ENCODE results near the gene CDC42SE2. TPM values are rescaled to one million over a fixed set of nuclear protein-coding genes. Genes with fewer than 3 reads are reported as not detected.
"Not testable (repeated sequence)": the region's sequence is repeated elsewhere in the genome, so short reads cannot be mapped to it uniquely, and the experiment has no call there.

The CDC42SE2 gene
- total RNA-seq, 1 donor from 2014 or later: 23.6 TPM

- H3K4me3 Mint-ChIP-seq: no peak overlapping the region
- no peak for TF ChIP-seq CTCF (IDR thresholded peaks at IDR 0.05; ENCODE audit: unreplicated experiment)
- peaks cover 6% of the 10 kb centered on the region for H3K4me1 Mint-ChIP-seq
- peaks cover 14% of the 10 kb centered on the region for H3K9me3 Mint-ChIP-seq
- H3K27ac Mint-ChIP-seq: no peak overlapping the region
- H3K36me3 Mint-ChIP-seq: peaks cover 10% of the 10 kb centered on the region
- DNase-seq (ENCODE audit: low spot score in 2 of 2, unreplicated experiment in 2 of 2): no peak
- H3K27me3 Mint-ChIP-seq (ENCODE audit: low read depth): no peaks in the 10 kb centered on the region
Measured at GRCh38 chr5:131330031-131330430, 66.2 kb downstream of the CDC42SE2 start.

GRCh38 chr5:131335756-131336155, 71.9 kb downstream of the CDC42SE2 start:
- Mint-ChIP-seq H3K9me3 (peaks cover 45% of the 10 kb centered on the region), H3K36me3 (peaks cover 49% of the 10 kb centered on the region)
- H3K27me3 Mint-ChIP-seq (ENCODE audit: low read depth); H3K4me3 Mint-ChIP-seq; H3K27ac Mint-ChIP-seq; H3K4me1 Mint-ChIP-seq; DNase-seq (ENCODE audit: low spot score in 2 of 2, unreplicated experiment in 2 of 2): not testable (repeated sequence)

GRCh38 chr5:131336801-131337200, 72.9 kb downstream of the CDC42SE2 start:
- H3K4me3 Mint-ChIP-seq; H3K27ac Mint-ChIP-seq; DNase-seq (ENCODE audit: low spot score in 2 of 2, unreplicated experiment in 2 of 2); H3K27me3 Mint-ChIP-seq (ENCODE audit: low read depth); H3K4me1 Mint-ChIP-seq: not testable (repeated sequence)
- peaks cover 53% of the 10 kb centered on the region for H3K36me3 Mint-ChIP-seq
- H3K9me3 Mint-ChIP-seq: peaks cover 53% of the 10 kb centered on the region

GRCh38 chr5:131337240-131338050, 73.6 kb downstream of the CDC42SE2 start:
- Mint-ChIP-seq H3K9me3 (peaks cover 53% of the 10 kb centered on the region), H3K36me3 (peaks cover 53% of the 10 kb centered on the region)
- DNase-seq (ENCODE audit: low spot score in 2 of 2, unreplicated experiment in 2 of 2); H3K4me3 Mint-ChIP-seq; H3K4me1 Mint-ChIP-seq; H3K27me3 Mint-ChIP-seq (ENCODE audit: low read depth); H3K27ac Mint-ChIP-seq: not testable (repeated sequence)

GRCh38 chr5:131338051-131338453, 74.2 kb downstream of the CDC42SE2 start:
- peaks cover 57% of the 10 kb centered on the region for H3K36me3 Mint-ChIP-seq
- DNase-seq (ENCODE audit: low spot score in 2 of 2, unreplicated experiment in 2 of 2): no peak
- no peaks in the 10 kb centered on the region for H3K4me1 Mint-ChIP-seq
- H3K4me3 Mint-ChIP-seq: no peak overlapping the region
- no peak for TF ChIP-seq CTCF (IDR thresholded peaks at IDR 0.05; ENCODE audit: unreplicated experiment)
- no peaks in the 10 kb centered on the region for H3K27me3 Mint-ChIP-seq (ENCODE audit: low read depth)
- H3K9me3 Mint-ChIP-seq: peaks cover 56% of the 10 kb centered on the region
- H3K27ac Mint-ChIP-seq: no peak overlapping the region

- Mint-ChIP-seq H3K36me3 (peaks cover 60% of the 10 kb centered on the region), H3K9me3 (peaks cover 60% of the 10 kb centered on the region)
- not testable (repeated sequence) for H3K27me3 Mint-ChIP-seq (ENCODE audit: low read depth); H3K4me1 Mint-ChIP-seq; DNase-seq (ENCODE audit: low spot score in 2 of 2, unreplicated experiment in 2 of 2); H3K27ac Mint-ChIP-seq; H3K4me3 Mint-ChIP-seq
Measured at GRCh38 chr5:131344288-131344687, 80.4 kb downstream of the CDC42SE2 start.

- H3K4me3 Mint-ChIP-seq; H3K4me1 Mint-ChIP-seq; DNase-seq (ENCODE audit: low spot score in 2 of 2, unreplicated experiment in 2 of 2); H3K27me3 Mint-ChIP-seq (ENCODE audit: low read depth); H3K27ac Mint-ChIP-seq: not testable (repeated sequence)
- Mint-ChIP-seq H3K9me3 (peaks cover 51% of the 10 kb centered on the region), H3K36me3 (peaks cover 53% of the 10 kb centered on the region)
Measured at GRCh38 chr5:131346204-131346603, 82.4 kb downstream of the CDC42SE2 start.

GRCh38 chr5:131353991-131354390, 90.1 kb downstream of the CDC42SE2 start:
- Mint-ChIP-seq H3K36me3 (peaks cover 2% of the 10 kb centered on the region), H3K27ac (no peak overlapping the region), H3K4me1 (peaks cover 36% of the 10 kb centered on the region), H3K27me3 (ENCODE audit: low read depth) (no peaks in the 10 kb centered on the region), H3K4me3 (no peak overlapping the region), H3K9me3 (no peaks in the 10 kb centered on the region)
- no peak for DNase-seq (ENCODE audit: low spot score in 2 of 2, unreplicated experiment in 2 of 2)
- TF ChIP-seq CTCF (IDR thresholded peaks at IDR 0.05; ENCODE audit: unreplicated experiment): no peak
